Epithelial cell of proximal tubule (primary cell): ENCODE results near the gene NRGN. TPM values are rescaled to one million over a fixed set of nuclear protein-coding genes. Genes with fewer than 3 reads are reported as not detected.

Experiments
- DNase-seq: peaks from one replicate; pipeline ENCODE4 v3.0.0-alpha.2; 2011; ENCODE audit warnings: low read depth
- H3K4me3 ChIP-seq: 2 replicates; pipeline ENCODE4 v1.5.1; 2011; ENCODE audit warnings: low read depth, mild to moderate bottlenecking, low read length
- total RNA-seq: library from RNA; depleted of rRNA; stranded (reverse); fragments of >200 nt; gene quantifications from 2 replicates; pipeline ENCODE4 v1.2.3, GENCODE V29; 2015
- TF ChIP-seq, protein P1 (sequence below): conservative IDR thresholded peaks from 2 replicates; pipeline ENCODE4 v1.5.1; 2012; ENCODE audit warnings: low read depth, mild to moderate bottlenecking, low read length

NRGN gene
- total RNA-seq, 1 donor from 2014 or later = 5.8 TPM

DNA sequence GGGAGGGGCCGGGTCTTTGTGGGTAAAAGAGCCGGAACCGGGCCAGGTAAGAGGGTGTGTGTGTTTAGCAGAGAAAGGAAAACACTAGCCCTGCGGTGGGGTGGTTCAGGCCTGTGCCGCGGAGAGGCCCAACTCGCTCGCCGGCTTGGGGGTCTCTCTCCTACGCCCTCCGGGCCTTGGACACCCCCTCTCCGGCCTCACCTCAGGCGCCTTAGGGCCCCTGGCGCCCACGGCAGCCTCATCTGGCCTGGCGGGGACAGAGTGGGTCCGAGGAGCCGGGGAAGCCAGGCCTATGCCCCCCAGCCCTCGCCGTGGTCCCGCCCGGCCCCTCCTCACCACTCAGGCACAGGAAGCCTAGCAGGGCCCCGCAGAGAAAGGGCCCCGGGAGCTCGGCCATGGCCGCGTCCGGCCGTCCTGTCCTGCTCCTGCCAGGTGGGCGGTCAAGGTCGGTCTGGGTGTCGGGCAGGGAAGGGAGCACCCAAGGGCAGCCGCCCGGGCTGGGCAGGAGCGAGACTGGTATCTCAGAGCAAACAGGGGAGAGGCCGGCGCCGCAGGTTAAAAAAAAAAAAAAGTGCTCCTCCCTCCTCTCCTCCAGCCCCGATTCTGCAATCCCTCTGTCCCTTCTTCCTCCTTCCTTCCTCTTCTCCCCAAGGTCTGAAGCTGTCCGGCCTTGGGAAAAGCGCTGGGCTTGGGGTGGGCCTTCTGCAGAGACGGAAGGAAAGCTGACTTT, 12.2 kb downstream of the NRGN start, which contains the start of gene VSIG2:
VSIG2 (minus strand) TSS at position 515 of the 730 bp plus-strand sequence; CDS start at position 397, 118 bp downstream.
- DNase-seq = no peak
- no peak within 1 kb of the TSS for H3K4me3 ChIP-seq
- TF ChIP-seq, protein P1, sequence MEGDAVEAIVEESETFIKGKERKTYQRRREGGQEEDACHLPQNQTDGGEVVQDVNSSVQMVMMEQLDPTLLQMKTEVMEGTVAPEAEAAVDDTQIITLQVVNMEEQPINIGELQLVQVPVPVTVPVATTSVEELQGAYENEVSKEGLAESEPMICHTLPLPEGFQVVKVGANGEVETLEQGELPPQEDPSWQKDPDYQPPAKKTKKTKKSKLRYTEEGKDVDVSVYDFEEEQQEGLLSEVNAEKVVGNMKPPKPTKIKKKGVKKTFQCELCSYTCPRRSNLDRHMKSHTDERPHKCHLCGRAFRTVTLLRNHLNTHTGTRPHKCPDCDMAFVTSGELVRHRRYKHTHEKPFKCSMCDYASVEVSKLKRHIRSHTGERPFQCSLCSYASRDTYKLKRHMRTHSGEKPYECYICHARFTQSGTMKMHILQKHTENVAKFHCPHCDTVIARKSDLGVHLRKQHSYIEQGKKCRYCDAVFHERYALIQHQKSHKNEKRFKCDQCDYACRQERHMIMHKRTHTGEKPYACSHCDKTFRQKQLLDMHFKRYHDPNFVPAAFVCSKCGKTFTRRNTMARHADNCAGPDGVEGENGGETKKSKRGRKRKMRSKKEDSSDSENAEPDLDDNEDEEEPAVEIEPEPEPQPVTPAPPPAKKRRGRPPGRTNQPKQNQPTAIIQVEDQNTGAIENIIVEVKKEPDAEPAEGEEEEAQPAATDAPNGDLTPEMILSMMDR = no peak

DNA sequence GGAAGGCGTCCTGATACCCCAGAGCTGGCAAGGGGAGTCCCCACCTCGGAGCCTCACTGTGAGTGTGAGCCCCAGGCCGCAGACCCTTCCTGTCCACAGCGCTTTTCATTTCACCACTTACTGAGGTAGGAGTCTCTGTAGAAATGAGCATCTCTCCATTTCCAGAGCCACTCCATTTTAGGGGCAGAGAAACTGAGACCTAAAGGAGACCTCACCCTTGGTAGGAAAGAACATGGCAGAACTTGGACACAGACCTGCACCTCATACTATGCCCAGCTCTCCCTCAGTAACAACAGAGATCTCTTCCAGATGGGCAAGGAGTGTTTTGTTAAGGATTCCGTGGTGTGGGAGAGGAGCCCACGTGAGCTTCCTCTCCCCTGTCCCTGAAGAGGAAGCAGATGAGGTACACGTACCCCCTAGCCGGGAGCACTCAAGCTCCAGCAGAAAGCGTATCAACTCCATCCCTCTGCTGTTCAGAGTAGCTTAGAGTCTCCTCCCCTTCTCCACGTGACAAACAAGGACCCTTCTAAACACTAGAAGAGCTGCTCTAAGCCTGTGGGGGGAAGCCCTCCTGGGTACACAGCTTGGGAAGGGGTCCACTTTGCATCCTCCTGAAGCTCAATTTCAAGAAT, 12.8 kb downstream of the NRGN start:
- no peak overlapping the region for H3K4me3 ChIP-seq
- DNase-seq = no peak
- TF ChIP-seq, protein P1 = no peak

DNA sequence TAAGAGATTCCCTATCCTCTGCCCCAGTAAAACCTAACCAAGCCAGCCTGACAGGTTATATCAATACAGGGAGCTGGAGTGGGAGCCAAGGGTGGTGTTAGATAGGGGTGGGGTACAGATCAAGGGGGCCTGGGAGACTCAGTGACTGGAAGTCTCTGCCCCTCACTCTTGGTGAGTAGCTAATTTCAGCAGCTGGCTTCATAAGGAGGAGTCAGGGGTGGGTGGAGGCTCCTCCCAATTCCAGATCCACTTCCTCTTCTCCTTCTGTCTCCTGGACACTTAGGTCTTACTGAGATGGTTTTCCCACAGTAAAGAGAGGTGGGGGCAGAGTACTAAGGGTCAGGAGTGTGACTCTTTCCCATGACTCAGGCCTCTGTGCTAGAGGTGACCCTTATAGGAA, 13.5 kb downstream of the NRGN start:
- H3K4me3 ChIP-seq = no peak overlapping the region
- DNase-seq = no peak
- TF ChIP-seq, protein P1 = no peak

DNA sequence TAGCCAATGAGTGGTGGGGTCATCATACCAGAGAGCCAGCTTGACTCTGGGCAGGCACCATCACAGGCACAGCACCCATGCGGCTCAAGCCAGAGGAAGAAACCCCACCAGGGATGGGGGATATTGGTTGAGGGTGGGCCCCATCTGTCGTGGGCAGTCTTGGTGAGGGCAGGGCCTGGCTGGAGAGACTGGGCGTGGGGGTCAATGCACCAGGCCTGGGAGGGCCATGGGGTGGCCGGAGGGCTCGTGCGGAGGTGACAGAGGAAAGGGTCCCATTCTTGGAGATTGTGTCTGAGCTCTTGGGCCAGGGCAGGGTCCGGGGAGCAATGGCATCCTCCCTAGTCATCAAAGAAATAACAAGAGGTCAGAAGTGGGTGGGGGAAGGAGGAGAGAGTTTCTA, 13.9 kb downstream of the NRGN start:
- no peak for DNase-seq
- TF ChIP-seq, protein P1 = no peak

DNA sequence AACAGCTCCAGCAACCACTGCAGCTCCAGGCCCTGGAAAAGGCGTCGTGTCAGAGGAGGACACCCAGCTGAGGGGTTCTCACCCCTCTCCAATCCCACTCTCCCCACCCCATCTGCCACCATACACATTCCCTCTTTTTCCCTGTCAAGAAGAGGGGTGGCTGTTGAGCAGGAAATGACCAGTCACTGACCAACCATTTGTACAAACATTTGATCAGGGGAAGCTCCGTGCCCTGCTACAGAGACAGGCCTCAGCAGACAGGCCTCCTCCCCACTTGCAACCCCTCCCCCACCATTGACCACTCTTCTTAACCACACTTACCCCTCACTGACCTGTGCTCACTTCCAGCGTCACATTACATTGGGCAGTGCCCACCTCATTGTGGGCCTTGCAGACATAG, 14.6 kb downstream of the NRGN start:
- no peak for DNase-seq
- TF ChIP-seq, protein P1 = no peak
- H3K4me3 ChIP-seq = no peak overlapping the region

More for the DNA sequence above, 13.9 kb downstream of the NRGN start:
- H3K4me3 ChIP-seq = no peak overlapping the region

DNA sequence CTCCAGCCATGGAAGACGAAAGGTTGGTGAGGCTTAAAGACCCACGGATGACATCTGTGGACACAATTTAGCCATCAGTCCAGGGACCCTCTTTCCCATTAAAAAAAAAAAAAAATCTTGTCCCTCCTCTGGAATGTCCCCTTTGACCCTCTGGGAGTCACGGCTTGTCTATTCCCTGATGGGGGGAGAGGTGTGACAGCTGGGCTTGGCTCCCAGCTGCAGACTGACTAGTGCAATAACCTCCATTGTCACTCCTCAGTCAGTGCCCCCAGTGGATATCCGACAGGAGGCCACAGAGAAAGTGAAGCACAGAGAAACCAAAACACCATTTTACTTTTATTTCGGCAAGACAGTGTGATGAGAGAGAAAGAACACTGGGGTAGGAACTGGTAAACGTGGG, 15.0 kb downstream of the NRGN start:
- DNase-seq = no peak
- TF ChIP-seq, protein P1 = no peak
- no peak overlapping the region for H3K4me3 ChIP-seq
